SK-N-SH (cell line): ENCODE results near the gene LIMA1. TPM values are rescaled to one million over a fixed set of nuclear protein-coding genes. Genes with fewer than 3 reads are reported as not detected.

ENCODE experiments used
- CTCF ChIA-PET: fragments of 300-600, 350-600 bp; formaldehyde crosslinking; extraction: SDS; loops from one replicate; lab custom pipeline; 2021; lab: Yijun Ruan, JAX
- POLR2A ChIA-PET: fragments of 350-600 bp; sonication (Branson Sonifier 250); formaldehyde crosslinking; extraction: SDS; loops from one replicate; lab custom pipeline; 2020; ENCODE audit warnings: antibody characterized with exemption, inconsistent platforms; lab: Yijun Ruan, JAX
- DNase-seq: peaks from one replicate; pipeline ENCODE4 v3.0.0; 2012
- H2AFZ ChIP-seq: fragments of 200-600 bp; sonication (generic); 2 replicates; pipeline ENCODE4 v1.8.1; 2016; ENCODE audit warnings: antibody characterized with exemption, mild to moderate bottlenecking, low read depth
- H3F3A ChIP-seq: fragments of 200-600 bp; sonication (generic); replicated peaks from 2 replicates; pipeline ENCODE3; 2016; ENCODE audit warnings: antibody characterized with exemption, mild to moderate bottlenecking; ENCODE audit not compliant: insufficient read depth
- H3K27ac ChIP-seq, 2 experiments: fragments of 200-500 bp in 1 of 2; fragments of 200-600 bp in 1 of 2; sonication (Bioruptor generic) in 1 of 2; sonication (generic), shearing (Covaris generic) in 1 of 2; 2 replicates each; pipeline versions ENCODE4 v1.5.1 to v1.6.1; 2014 to 2016; ENCODE audit warnings: low read depth in 2 of 2, inconsistent platforms in 1 of 2, low read length in 1 of 2, mild to moderate bottlenecking in 1 of 2, mixed read lengths in 1 of 2
- H3K27me3 ChIP-seq: fragments of 200-600 bp; sonication (generic), shearing (Covaris generic); 2 replicates; pipeline ENCODE4 v1.6.1; 2016; ENCODE audit warnings: mixed run types; ENCODE audit not compliant: insufficient read depth
- H3K36me3 ChIP-seq, 2 experiments: fragments of 200-500 bp in 1 of 2; fragments of 200-600 bp in 1 of 2; sonication (Bioruptor generic) in 1 of 2; sonication (generic) in 1 of 2; replicated peaks in 1 of 2; 2 replicates each; pipeline versions ENCODE3 to v1.5.1; 2014 to 2016; ENCODE audit warnings: low read length in 1 of 2, mild to moderate bottlenecking in 1 of 2; ENCODE audit not compliant: insufficient read depth in 2 of 2, control insufficient read depth in 1 of 2
- H3K4me1 ChIP-seq, 2 experiments: fragments of 200-500 bp in 1 of 2; fragments of 200-600 bp in 1 of 2; sonication (Bioruptor generic) in 1 of 2; sonication (generic), shearing (Covaris generic) in 1 of 2; 2 replicates each; pipeline versions ENCODE4 v1.5.1 to v1.6.1; 2014 to 2016; ENCODE audit warnings: low read depth in 1 of 2, low read length in 1 of 2, mixed run types in 1 of 2; ENCODE audit not compliant: insufficient read depth in 2 of 2, control insufficient read depth in 1 of 2
- H3K4me2 ChIP-seq: fragments of 200-600 bp; sonication (generic), shearing (Covaris generic); 2 replicates; pipeline ENCODE4 v1.6.1; 2017; ENCODE audit warnings: mixed run types
- H3K4me3 ChIP-seq, 2 experiments: fragments of 200-500 bp in 1 of 2; fragments of 200-600 bp in 1 of 2; sonication (Bioruptor generic) in 1 of 2; sonication (generic), shearing (Covaris generic) in 1 of 2; 2 replicates each; pipeline versions ENCODE4 v1.5.1 to v1.8.1; 2014 to 2016; ENCODE audit warnings: low read depth in 2 of 2, inconsistent platforms in 1 of 2, low read length in 1 of 2, mild to moderate bottlenecking in 1 of 2, mixed read lengths in 1 of 2, moderate library complexity in 1 of 2
- H3K79me2 ChIP-seq: fragments of 200-600 bp; sonication (generic); 2 replicates; pipeline ENCODE4 v1.8.1; 2017; ENCODE audit warnings: mild to moderate bottlenecking; ENCODE audit not compliant: insufficient read depth
- H3K9ac ChIP-seq: fragments of 200-600 bp; sonication (generic); 2 replicates; pipeline ENCODE4 v1.6.1; 2017; ENCODE audit warnings: mixed run types
- H3K9me2 ChIP-seq: fragments of 200-600 bp; sonication (generic); 2 replicates; pipeline ENCODE4 v1.6.1; 2017; ENCODE audit warnings: mixed run types
- H3K9me3 ChIP-seq: fragments of 200-600 bp; sonication (generic); 2 replicates; pipeline ENCODE4 v1.6.1; 2017; ENCODE audit warnings: mixed run types, mild to moderate bottlenecking, moderate library complexity
- H4K20me1 ChIP-seq: fragments of 200-600 bp; sonication (generic); 2 replicates; pipeline ENCODE4 v1.6.1; 2017; ENCODE audit warnings: mild to moderate bottlenecking, mixed run types; ENCODE audit not compliant: insufficient read depth
- EP300 ChIP-seq, 2 experiments: IDR thresholded peaks; 2 replicates each; pipeline versions ENCODE4 v1.4.0 to v1.6.1; 2012; ENCODE audit warnings: borderline replicate concordance in 1 of 2, low read depth in 1 of 2, low read length in 1 of 2
- FOSL2 ChIP-seq: IDR thresholded peaks from 2 replicates; pipeline ENCODE4 v1.4.0; 2012; ENCODE audit warnings: low read depth, mild to moderate bottlenecking, moderate library complexity, borderline replicate concordance
- GATA2 ChIP-seq: sonication (generic); formaldehyde crosslinking; IDR thresholded peaks from 2 replicates; pipeline ENCODE4 v1.5.0; 2020; ENCODE audit warnings: mild to moderate bottlenecking, missing genetic modification reagents
- JUND ChIP-seq: IDR thresholded peaks from 2 replicates; pipeline ENCODE4 v1.4.0; 2012
- MEF2A ChIP-seq: IDR thresholded peaks from 2 replicates; pipeline ENCODE4 v1.4.0; 2012; ENCODE audit warnings: low read depth, borderline replicate concordance
- MXI1 ChIP-seq: IDR thresholded peaks from 2 replicates; pipeline ENCODE4 v1.6.1; 2012; ENCODE audit warnings: mild to moderate bottlenecking, low read depth, low read length, improper control_type of control experiment
- TCF12 ChIP-seq: IDR thresholded peaks from 2 replicates; pipeline ENCODE4 v1.4.0; 2012
- TEAD4 ChIP-seq: IDR thresholded peaks from 2 replicates; pipeline ENCODE4 v1.4.0; 2012; ENCODE audit warnings: mild to moderate bottlenecking, borderline replicate concordance; ENCODE audit not compliant: insufficient read depth
- WGBS: methylation state at CpG from one replicate; pipeline ENCODE4 v1.1.6; 2017; ENCODE audit warnings: low lambda C conversion rate; 5-methylcytosine and 5-hydroxymethylcytosine counted together
- polyA plus RNA-seq, 3 experiments: library from polyadenylated mRNA; depleted of rRNA; stranded (reverse); fragments of >200 nt; gene quantifications; 2 replicates each; pipeline ENCODE4 v1.2.3, GENCODE V29; 2012
- TF ChIP-seq, protein P1 (sequence below): IDR thresholded peaks from 2 replicates; pipeline ENCODE4 v1.4.0; 2012; ENCODE audit warnings: low read depth, borderline replicate concordance
- TF ChIP-seq, protein P2 (sequence below): fragments of 150-350 bp; IDR thresholded peaks from 2 replicates; pipeline ENCODE4 v1.6.1; 2016; ENCODE audit warnings: mild to moderate bottlenecking, low read depth, low read length
- TF ChIP-seq, protein P3 (sequence below): fragments of 200-600 bp; sonication (generic); IDR thresholded peaks from 2 replicates; pipeline ENCODE4 v1.6.1; 2017; ENCODE audit warnings: antibody characterized with exemption, mild to moderate bottlenecking, moderate library complexity
- TF ChIP-seq, protein P4 (sequence below): IDR thresholded peaks from 2 replicates; pipeline ENCODE4; 2012
- TF ChIP-seq, protein P5 (sequence below): IDR thresholded peaks from 2 replicates; pipeline ENCODE4 v1.4.0; 2012; ENCODE audit warnings: low read depth, borderline replicate concordance

The LIMA1 gene
- polyA plus RNA-seq, 1 of the 3 experiments (the other 2 are of a cell fraction): 96.6 TPM

DNA sequence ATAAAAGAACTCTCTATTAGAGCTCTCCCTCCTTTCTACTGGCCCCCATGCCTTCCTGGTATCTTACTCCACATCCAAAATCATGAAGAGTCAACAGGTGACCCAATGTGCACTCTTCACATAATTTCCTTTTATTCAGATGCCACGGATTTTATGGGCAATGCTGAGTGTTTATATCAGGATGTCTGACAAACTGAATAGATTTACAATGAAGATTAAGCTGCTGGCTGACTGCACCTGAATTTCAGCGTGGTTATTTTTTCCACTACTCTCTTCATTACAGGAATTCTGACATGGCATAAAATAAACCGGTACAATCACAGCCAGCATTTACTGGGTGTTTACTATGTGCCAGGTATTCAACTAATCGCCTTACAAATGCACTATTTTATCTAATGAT is 86.8 kb downstream of the LIMA1 start (continued):
- TF ChIP-seq MXI1: no peak
- TF ChIP-seq, protein P1, sequence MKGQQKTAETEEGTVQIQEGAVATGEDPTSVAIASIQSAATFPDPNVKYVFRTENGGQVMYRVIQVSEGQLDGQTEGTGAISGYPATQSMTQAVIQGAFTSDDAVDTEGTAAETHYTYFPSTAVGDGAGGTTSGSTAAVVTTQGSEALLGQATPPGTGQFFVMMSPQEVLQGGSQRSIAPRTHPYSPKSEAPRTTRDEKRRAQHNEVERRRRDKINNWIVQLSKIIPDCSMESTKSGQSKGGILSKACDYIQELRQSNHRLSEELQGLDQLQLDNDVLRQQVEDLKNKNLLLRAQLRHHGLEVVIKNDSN: no peak
- TF ChIP-seq, protein P2, sequence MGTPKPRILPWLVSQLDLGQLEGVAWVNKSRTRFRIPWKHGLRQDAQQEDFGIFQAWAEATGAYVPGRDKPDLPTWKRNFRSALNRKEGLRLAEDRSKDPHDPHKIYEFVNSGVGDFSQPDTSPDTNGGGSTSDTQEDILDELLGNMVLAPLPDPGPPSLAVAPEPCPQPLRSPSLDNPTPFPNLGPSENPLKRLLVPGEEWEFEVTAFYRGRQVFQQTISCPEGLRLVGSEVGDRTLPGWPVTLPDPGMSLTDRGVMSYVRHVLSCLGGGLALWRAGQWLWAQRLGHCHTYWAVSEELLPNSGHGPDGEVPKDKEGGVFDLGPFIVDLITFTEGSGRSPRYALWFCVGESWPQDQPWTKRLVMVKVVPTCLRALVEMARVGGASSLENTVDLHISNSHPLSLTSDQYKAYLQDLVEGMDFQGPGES: no peak

DNA sequence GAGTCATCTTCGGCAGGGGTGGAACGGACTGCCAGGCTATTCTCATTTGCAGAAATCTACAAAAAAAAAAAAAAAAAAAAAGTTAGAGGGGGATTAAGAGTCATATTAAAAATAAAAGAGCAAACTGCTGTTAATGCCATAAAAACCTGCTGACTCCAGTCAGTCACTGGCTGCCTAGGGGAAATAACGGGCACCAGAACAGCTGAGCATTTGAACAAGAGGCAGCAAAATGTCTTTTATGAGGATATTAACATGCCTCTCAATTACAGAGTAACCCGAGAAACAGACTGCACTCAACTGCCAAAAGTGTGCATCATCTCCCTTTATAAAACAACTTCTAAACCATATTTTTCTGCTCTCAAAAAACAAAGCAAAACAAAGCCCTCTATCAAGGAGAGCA is 87.5 kb downstream of the LIMA1 start:
- Histone ChIP-seq H3K36me3 (peaks cover 35 to 69% of the 10 kb centered on the region in 2 experiments), H2AFZ (no peak overlapping the region), H4K20me1 (no peaks in the 10 kb centered on the region), H3K9ac (peak overlapping the region; percentile 12; the same call in 1 of the 2 replicates), H3F3A (peaks cover 64% of the 10 kb centered on the region), H3K27me3 (no peaks in the 10 kb centered on the region), H3K4me2 (no peak overlapping the region), H3K79me2 (peaks cover 61% of the 10 kb centered on the region), H3K27ac (peak overlapping the region in 1 of 2 experiments; percentile 83; a peak in 3 of 4 replicates), H3K4me3 (no peak overlapping the region), H3K4me1 (peaks cover 0 to 39% of the 10 kb centered on the region in 2 experiments; a peak in 3 of 4 replicates), H3K9me2 (no peaks in the 10 kb centered on the region), H3K9me3 (no peaks in the 10 kb centered on the region)
- 74% methylated on average over 4 of the region's 4 CpGs for WGBS
- CTCF ChIA-PET: interaction anchor here (1.0 to 1.5 kb wide), 4 partner anchors 21 to 227 kb away, joined by 3 to 6 read pairs (median 4); no protein-coding TSS in a partner anchor
- 0 out of 2 replicates have a peak, but pooled peaks have one; percentile 8 for TF ChIP-seq TCF12
- TF ChIP-seq GATA2 (CRISPR knock-in tag): no peak
- TF ChIP-seq, protein P3, sequence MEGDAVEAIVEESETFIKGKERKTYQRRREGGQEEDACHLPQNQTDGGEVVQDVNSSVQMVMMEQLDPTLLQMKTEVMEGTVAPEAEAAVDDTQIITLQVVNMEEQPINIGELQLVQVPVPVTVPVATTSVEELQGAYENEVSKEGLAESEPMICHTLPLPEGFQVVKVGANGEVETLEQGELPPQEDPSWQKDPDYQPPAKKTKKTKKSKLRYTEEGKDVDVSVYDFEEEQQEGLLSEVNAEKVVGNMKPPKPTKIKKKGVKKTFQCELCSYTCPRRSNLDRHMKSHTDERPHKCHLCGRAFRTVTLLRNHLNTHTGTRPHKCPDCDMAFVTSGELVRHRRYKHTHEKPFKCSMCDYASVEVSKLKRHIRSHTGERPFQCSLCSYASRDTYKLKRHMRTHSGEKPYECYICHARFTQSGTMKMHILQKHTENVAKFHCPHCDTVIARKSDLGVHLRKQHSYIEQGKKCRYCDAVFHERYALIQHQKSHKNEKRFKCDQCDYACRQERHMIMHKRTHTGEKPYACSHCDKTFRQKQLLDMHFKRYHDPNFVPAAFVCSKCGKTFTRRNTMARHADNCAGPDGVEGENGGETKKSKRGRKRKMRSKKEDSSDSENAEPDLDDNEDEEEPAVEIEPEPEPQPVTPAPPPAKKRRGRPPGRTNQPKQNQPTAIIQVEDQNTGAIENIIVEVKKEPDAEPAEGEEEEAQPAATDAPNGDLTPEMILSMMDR: no peak
- POLR2A ChIA-PET: no interaction called here
- DNase-seq: no peak

DNA sequence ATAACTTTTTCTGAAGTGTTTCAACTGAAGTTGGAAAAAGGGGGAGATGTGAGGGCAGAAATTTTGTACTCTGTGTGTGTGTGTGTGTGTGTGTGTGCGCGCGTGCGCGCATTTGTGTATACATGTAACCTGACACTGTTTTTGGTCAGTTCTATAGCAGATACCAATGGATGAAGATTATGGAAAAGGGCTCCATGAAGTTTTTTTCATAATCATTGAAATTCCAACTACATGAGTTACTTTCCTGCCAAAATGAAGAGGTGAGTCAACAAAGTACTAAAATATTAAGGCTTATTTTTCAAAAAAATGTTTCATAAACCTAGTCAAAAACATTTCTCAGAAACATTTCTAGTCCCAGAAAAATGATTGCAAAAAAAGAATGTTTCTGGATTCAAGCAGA is 90.4 kb downstream of the LIMA1 start:
- Histone ChIP-seq H3K4me2 (peak overlapping the region; percentile 16; the same call in 1 of the 2 replicates), H3F3A (peaks cover 65% of the 10 kb centered on the region), H3K36me3 (peaks cover 36 to 63% of the 10 kb centered on the region in 2 experiments), H3K9me2 (no peaks in the 10 kb centered on the region), H3K27ac (peak overlapping the region; percentile 44 to 83; a peak in 3 of 4 replicates), H3K9ac (peak overlapping the region; percentile 28; the same call in 1 of the 2 replicates), H4K20me1 (no peaks in the 10 kb centered on the region), H3K27me3 (no peaks in the 10 kb centered on the region), H3K4me1 (peaks cover 0 to 49% of the 10 kb centered on the region in 2 experiments; a peak in 2 of 4 replicates), H2AFZ (no peak overlapping the region), H3K79me2 (peaks cover 59% of the 10 kb centered on the region), H3K9me3 (no peaks in the 10 kb centered on the region), H3K4me3 (no peak overlapping the region)
- CTCF ChIA-PET: no interaction called here
- POLR2A ChIA-PET: no interaction called here
- peak; percentile 66 for TF ChIP-seq JUND
- TF ChIP-seq, protein P4, sequence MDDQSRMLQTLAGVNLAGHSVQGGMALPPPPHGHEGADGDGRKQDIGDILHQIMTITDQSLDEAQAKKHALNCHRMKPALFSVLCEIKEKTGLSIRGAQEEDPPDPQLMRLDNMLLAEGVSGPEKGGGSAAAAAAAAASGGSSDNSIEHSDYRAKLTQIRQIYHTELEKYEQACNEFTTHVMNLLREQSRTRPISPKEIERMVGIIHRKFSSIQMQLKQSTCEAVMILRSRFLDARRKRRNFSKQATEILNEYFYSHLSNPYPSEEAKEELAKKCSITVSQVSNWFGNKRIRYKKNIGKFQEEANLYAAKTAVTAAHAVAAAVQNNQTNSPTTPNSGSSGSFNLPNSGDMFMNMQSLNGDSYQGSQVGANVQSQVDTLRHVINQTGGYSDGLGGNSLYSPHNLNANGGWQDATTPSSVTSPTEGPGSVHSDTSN: 0 out of 2 replicates have a peak, but pooled peaks have one; percentile 35
- peak; percentile 50; the same call in 1 of the 2 replicates for TF ChIP-seq TEAD4
- TF ChIP-seq EP300 (IDR thresholded peaks at IDR 0.05; ENCODE audit: borderline replicate concordance in 1 of 2, low read depth in 1 of 2, low read length in 1 of 2): peak in 1 of 2 experiments; percentile 61; a peak in 1 of 4 replicates
- TF ChIP-seq TCF12: peak; percentile 57; the same call in 1 of the 2 replicates
- TF ChIP-seq, protein P5, sequence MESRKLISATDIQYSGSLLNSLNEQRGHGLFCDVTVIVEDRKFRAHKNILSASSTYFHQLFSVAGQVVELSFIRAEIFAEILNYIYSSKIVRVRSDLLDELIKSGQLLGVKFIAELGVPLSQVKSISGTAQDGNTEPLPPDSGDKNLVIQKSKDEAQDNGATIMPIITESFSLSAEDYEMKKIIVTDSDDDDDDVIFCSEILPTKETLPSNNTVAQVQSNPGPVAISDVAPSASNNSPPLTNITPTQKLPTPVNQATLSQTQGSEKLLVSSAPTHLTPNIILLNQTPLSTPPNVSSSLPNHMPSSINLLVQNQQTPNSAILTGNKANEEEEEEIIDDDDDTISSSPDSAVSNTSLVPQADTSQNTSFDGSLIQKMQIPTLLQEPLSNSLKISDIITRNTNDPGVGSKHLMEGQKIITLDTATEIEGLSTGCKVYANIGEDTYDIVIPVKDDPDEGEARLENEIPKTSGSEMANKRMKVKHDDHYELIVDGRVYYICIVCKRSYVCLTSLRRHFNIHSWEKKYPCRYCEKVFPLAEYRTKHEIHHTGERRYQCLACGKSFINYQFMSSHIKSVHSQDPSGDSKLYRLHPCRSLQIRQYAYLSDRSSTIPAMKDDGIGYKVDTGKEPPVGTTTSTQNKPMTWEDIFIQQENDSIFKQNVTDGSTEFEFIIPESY: peak; percentile 52; the same call in 1 of the 2 replicates
- peak; percentile 69; the same call in 1 of the 2 replicates for TF ChIP-seq FOSL2
- no peak for TF ChIP-seq GATA2 (CRISPR knock-in tag)
- no peak for TF ChIP-seq MEF2A
- DNase-seq: no peak
- 67% methylated on average over 5 of the region's 5 CpGs for WGBS
